Measurements from ENCODE around the gene IRF3. TPM values are rescaled to one million over a fixed set of nuclear protein-coding genes. Genes with fewer than 3 reads are reported as not detected.

The IRF3 gene
- total and polyA plus RNA-seq, 2 of the 4 experiments (the other 2 are of a cell fraction) = 39.6 to 65.2 TPM

DNA sequence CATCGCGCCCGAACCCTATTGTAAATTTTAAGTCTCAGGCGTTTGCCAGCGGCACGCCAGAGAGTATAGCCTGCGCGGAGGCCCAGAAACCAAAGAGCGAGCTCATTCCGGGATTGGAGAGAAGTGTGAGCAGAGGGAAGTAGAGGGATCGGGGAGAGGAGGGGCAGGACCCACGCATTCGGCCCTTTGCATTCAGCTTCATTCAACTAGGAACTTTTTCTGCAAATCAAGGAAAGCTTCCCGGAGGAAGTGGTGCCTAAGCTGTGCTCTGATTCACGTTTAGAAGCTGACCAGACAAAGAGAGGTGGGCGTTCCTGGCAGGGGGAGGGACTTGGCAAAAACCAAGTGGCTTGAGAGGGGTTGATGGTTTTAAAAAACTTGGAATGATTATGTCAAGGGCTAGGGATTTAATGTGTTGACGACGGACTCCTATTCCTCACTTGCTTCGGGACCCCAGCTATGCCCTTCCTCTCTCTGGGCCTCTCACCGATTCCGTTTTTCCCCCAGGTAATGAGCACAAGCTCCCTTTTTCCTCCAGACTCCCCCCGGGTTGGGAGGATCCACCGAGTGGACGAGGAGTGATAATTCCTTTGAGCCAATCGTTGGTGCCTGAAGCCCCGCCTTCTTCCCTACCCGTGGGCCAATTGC, 10.6 kb upstream of the IRF3 start (continued):
- TF ChIP-seq MAFK (IDR thresholded peaks at IDR 0.05; ENCODE audit: low read depth, low read length) = peak; percentile 31; the same call in 1 of the 2 replicates
- no peak for TF ChIP-seq MAZ (IDR thresholded peaks at IDR 0.05; ENCODE audit: borderline replicate concordance, low read depth, low read length)

DNA sequence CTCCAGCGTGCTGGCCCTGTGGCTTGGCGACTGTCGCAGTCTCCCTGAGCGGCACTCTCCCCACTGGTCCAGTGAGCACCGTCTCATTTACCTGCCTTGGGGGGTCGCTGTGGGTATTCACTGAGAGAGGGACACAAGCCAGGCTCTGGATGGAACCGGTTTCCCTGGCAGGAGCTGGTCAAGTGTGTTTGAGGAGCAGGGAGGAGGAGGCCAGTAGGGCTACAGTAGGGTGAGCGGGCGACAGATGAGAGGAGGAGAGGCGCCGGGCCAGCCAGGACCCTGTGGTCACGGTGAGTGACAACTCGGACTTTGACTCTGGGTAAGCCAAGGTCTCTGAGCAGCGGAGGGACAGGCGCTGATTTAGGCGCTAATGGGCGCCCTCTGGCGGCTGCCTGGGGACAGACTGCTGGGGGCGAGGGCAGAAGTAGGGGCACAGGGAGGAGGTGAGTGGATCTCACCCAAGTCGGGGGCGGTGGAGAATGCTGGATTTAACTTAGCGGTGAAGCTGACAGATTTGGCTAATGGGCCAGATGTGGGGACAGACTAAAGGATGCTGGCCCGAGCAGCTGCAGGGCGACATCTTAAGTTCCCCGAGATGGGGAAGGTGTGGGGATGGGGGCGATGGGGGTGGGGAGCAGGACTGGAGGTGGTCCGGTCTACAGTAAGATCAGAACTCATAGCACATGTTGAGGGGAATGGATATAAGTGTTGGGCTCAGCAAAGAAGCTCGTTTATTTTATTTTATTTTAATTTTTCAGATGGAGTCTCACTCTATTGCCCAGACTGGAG, 6.7 kb upstream of the IRF3 start:
- H4K91ac ChIP-seq (ENCODE audit: insufficient read depth, low read depth, low read length) = 0 out of 2 replicates have a peak overlapping the region, but pooled peaks have one; percentile 29
- H3K27me3 ChIP-seq (ENCODE audit: control insufficient read depth, insufficient read depth, low read length) = no peaks in the 10 kb centered on the region
- H4K8ac ChIP-seq (ENCODE audit: low read depth in 2 of 2, low read length in 2 of 2) = peak overlapping the region in 1 of 2 experiments; percentile 94; a peak in 2 of 4 replicates
- 6% methylated on average over 9 of the region's 28 CpGs; no CpG with 5 or more reads in 1 of the 2 experiments for WGBS, 2 experiments (ENCODE audit: extremely low coverage in 2 of 2, insufficient read length in 1 of 2)
- H3K56ac ChIP-seq (ENCODE audit: extremely low read depth, insufficient read depth, low read length) = no peak overlapping the region
- DNase-seq (peak; percentile 61), ATAC-seq (ENCODE audit: low read depth) (peak; percentile 8; the same call in 1 of the 2 replicates)
- H3K9ac ChIP-seq (ENCODE audit: low read depth, low read length) = peak overlapping the region; percentile 22; the same call in 1 of the 2 replicates
- no peaks in the 10 kb centered on the region for H3K9me1 ChIP-seq (ENCODE audit: insufficient read depth, low read length)
- H2BK20ac ChIP-seq (ENCODE audit: low read depth, low read length) = no peak overlapping the region
- peaks cover 1 to 29% of the 10 kb centered on the region in 2 experiments; a peak in 2 of 4 replicates for H3K79me1 ChIP-seq (ENCODE audit: low read depth in 1 of 2, low read length in 2 of 2)
- H3K4ac ChIP-seq (ENCODE audit: low read depth, low read length) = peak overlapping the region; percentile 47; the same call in 1 of the 2 replicates
- H3K18ac ChIP-seq (ENCODE audit: low read depth, low read length) = no peak overlapping the region
- no peak overlapping the region for H2BK120ac ChIP-seq (ENCODE audit: low read depth, low read length)
- intact Hi-C loops (cut with micrococcal nuclease) = loop anchor here (1.0 kb wide), 1 partner anchor 169 kb away; no protein-coding TSS in a partner anchor
- no peak overlapping the region for H2BK15ac ChIP-seq (ENCODE audit: low read depth, low read length)
- H2BK5ac ChIP-seq (ENCODE audit: low read depth, low read length, poor library complexity, severe bottlenecking) = no peak overlapping the region
- H3K9me3 ChIP-seq (ENCODE audit: control insufficient read depth, insufficient read depth, low read length) = no peaks in the 10 kb centered on the region
- H3K23ac ChIP-seq (ENCODE audit: low read depth, low read length) = 0 out of 2 replicates have a peak overlapping the region, but pooled peaks have one; percentile 84
- H4K20me1 ChIP-seq (ENCODE audit: insufficient read depth, low read length) = no peaks in the 10 kb centered on the region; the same call in 1 of the 2 replicates
- no peak overlapping the region for H2AK5ac ChIP-seq (ENCODE audit: low read depth, low read length)
- H4K5ac ChIP-seq (ENCODE audit: low read depth, low read length) = no peak overlapping the region
- no peak overlapping the region for H3K14ac ChIP-seq (replicated peaks; ENCODE audit: low read depth, low read length)
- peaks cover 2% of the 10 kb centered on the region for H3K4me1 ChIP-seq (ENCODE audit: control insufficient read depth, insufficient read depth, low read length)
- CTCF ChIA-PET = interaction anchor here (0.5 to 1.3 kb wide), 4 partner anchors 9 to 121 kb away, joined by 3 to 4 read pairs (median 3); no protein-coding TSS in a partner anchor
- peak overlapping the region; percentile 54; the same call in 1 of the 2 replicates for H3K4me2 ChIP-seq (ENCODE audit: low read depth, low read length)
- H2AFZ ChIP-seq (replicated peaks; ENCODE audit: low read length, poor library complexity) = peak overlapping the region; percentile 93
- no peak overlapping the region for H3K4me3 ChIP-seq (ENCODE audit: insufficient read depth, low read depth, low read length)
- in situ Hi-C loops (cut with MboI; ENCODE audit: low sequenced_read_pairs) = no loop called here
- POLR2A ChIA-PET (ENCODE audit: unreplicated experiment) = no interaction called here
- peaks cover 3% of the 10 kb centered on the region; the same call in 1 of the 2 replicates for H3K36me3 ChIP-seq (ENCODE audit: control insufficient read depth, insufficient read depth, low read length)
- peak overlapping the region; percentile 93 for H2AK9ac ChIP-seq (replicated peaks; ENCODE audit: low read depth, low read length, poor library complexity)
- dilution Hi-C loops (cut with HindIII; ENCODE audit: low sequenced_read_pairs, unreplicated experiment) = no loop called here
- no peak overlapping the region for H3K27ac ChIP-seq (ENCODE audit: insufficient read depth, low read length)
- no TSS peak for BruUV-seq (replicated peaks)
- TF ChIP-seq RAD21 (IDR thresholded peaks at IDR 0.05; ENCODE audit: low read length) = peak; percentile 58
- no peak for TF ChIP-seq MAFK (IDR thresholded peaks at IDR 0.05; ENCODE audit: low read depth, low read length)
- TF ChIP-seq RFX5 (IDR thresholded peaks at IDR 0.05; ENCODE audit: low read depth, low read length) = no peak
- TF ChIP-seq, protein P1, sequence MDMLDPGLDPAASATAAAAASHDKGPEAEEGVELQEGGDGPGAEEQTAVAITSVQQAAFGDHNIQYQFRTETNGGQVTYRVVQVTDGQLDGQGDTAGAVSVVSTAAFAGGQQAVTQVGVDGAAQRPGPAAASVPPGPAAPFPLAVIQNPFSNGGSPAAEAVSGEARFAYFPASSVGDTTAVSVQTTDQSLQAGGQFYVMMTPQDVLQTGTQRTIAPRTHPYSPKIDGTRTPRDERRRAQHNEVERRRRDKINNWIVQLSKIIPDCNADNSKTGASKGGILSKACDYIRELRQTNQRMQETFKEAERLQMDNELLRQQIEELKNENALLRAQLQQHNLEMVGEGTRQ (IDR thresholded peaks at IDR 0.05; ENCODE audit: low read depth, low read length) = no peak
- TF ChIP-seq RCOR1 (IDR thresholded peaks at IDR 0.05; ENCODE audit: insufficient replicate concordance, low read length) = no peak
- TF ChIP-seq, protein P2, sequence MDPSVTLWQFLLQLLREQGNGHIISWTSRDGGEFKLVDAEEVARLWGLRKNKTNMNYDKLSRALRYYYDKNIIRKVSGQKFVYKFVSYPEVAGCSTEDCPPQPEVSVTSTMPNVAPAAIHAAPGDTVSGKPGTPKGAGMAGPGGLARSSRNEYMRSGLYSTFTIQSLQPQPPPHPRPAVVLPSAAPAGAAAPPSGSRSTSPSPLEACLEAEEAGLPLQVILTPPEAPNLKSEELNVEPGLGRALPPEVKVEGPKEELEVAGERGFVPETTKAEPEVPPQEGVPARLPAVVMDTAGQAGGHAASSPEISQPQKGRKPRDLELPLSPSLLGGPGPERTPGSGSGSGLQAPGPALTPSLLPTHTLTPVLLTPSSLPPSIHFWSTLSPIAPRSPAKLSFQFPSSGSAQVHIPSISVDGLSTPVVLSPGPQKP (IDR thresholded peaks at IDR 0.05; ENCODE audit: borderline replicate concordance, low read depth, low read length) = no peak
- no peak for TF ChIP-seq CHD1 (IDR thresholded peaks at IDR 0.05; ENCODE audit: low read depth, low read length)
- TF ChIP-seq NFE2L2 (IDR thresholded peaks at IDR 0.05; ENCODE audit: low read depth, low read length) = no peak

Measured in IMR-90 (cell line).